Measurements from ENCODE around the gene LRBA. TPM values are rescaled to one million over a fixed set of nuclear protein-coding genes. Genes with fewer than 3 reads are reported as not detected.

Gene LRBA
- total and polyA plus RNA-seq, 9 of the 15 experiments (the other 6 are each of a cell fraction or from before 2014, with no cell fraction given): 24.2 to 88.7 (median 59.7) TPM

- TF ChIP-seq E2F8 (IDR thresholded peaks at IDR 0.05; ENCODE audit: low read depth, partially characterized antibody): no peak
- no peak for TF ChIP-seq ZNF696 (CRISPR knock-in tag; conservative IDR thresholded peaks at IDR 0.05)
- no peak for TF ChIP-seq PHB2 (IDR thresholded peaks at IDR 0.05; ENCODE audit: low read depth)
- TF ChIP-seq DEAF1 (CRISPR knock-in tag; IDR thresholded peaks at IDR 0.05): no peak
- TF ChIP-seq MYBL2 (IDR thresholded peaks at IDR 0.05; ENCODE audit: low read depth): no peak
- TF ChIP-seq MYBL2 (CRISPR knock-in tag; IDR thresholded peaks at IDR 0.05; ENCODE audit: borderline replicate concordance): no peak
- TF ChIP-seq HMG20A (CRISPR knock-in tag; conservative IDR thresholded peaks at IDR 0.05): no peak
- no peak for TF ChIP-seq ZNF347 (CRISPR knock-in tag; IDR thresholded peaks at IDR 0.05; ENCODE audit: low read depth)
Observed at GRCh38 chr4:150855981-150856510, 159.0 kb downstream of the LRBA start (continued).

Data from K562 (cell line).